Left kidney (tissue), 1 donor: ENCODE measurements around the gene PML. TPM values are rescaled to one million over a fixed set of nuclear protein-coding genes. Genes with fewer than 3 reads are reported as not detected.

Source experiments
- polyA plus RNA-seq: library from polyadenylated mRNA; unstranded; fragments of 120-200 nt; gene quantifications from one replicate; pipeline ENCODE4 v1.2.1, GENCODE V29; 2013; ENCODE audit not compliant: insufficient read length

Gene PML
- polyA plus RNA-seq, 1 donor = 31.8 TPM

Other genes with a start within 250 kb of the PML start
- 12.6 TPM for gene INSYN1, start 241.4 kb upstream of the PML start, polyA plus RNA-seq
- not detected for gene TBC1D21, start 121.2 kb upstream of the PML start, polyA plus RNA-seq
- 70.4 TPM for gene LOXL1, start 68.3 kb upstream of the PML start, polyA plus RNA-seq
- 10.3 TPM for gene STOML1, start 2.4 kb upstream of the PML start, polyA plus RNA-seq
- gene GOLGA6A, start 87.8 kb downstream of the PML start, polyA plus RNA-seq = 0.27 TPM
- 0.93 TPM for gene ISLR2, start 135.9 kb downstream of the PML start, polyA plus RNA-seq
- 43.2 TPM for gene ISLR, start 179.0 kb downstream of the PML start, polyA plus RNA-seq
- 41.7 TPM for gene STRA6, start 208.1 kb downstream of the PML start, polyA plus RNA-seq
- gene CCDC33, start 241.6 kb downstream of the PML start, polyA plus RNA-seq = 9.0 TPM